HG03442 (cell line): Measurements from ENCODE around the gene ZNF302.
"Not testable (repeated sequence)": the region's sequence is repeated elsewhere in the genome, so short reads cannot be mapped to it uniquely, and the experiment has no call there.

Source experiments
- ATAC-seq: cut with Tn5 transposase; IDR thresholded peaks from one replicate; pipeline ENCODE4 v1.9.1; 2021; ENCODE audit warnings: mild to moderate bottlenecking, moderate library complexity; ENCODE audit not compliant: unreplicated experiment

The ZNF302 gene

DNA sequence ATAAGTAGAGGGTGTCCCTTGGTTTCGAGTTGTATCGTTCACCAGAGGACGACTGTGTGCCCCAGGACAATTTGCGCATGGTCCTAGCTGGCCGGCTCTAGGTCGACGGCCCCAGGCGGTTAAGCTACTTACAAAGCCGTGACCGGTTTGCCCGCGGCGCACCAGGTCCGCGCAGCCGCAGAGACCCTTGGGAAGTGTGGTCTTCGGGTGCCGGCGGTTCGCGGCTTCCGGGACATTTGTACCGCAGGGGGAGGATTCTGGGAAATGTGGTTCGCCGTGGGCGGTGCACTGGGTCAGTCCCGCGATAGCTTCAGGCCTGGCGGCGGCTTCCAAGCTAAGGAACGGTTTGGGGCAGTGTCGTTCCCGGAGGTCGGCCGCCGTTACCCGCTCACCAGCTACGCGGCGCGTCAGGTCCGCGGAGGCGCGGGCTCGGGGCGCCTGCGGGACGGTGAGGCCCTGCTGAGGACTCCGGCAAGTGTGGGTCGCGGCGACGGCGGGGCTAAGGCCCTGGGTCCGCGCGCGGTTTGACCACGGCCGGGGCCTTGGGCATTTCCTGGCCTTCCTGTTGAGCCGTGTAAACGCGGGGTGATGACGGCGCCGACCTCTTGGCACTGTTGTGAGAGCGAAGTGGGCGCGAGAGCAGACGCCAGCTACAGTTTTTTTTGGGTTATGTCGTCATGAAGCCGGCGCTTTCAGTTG, at the start of gene ZNF302:
Gene ZNF302, plus strand, starts transcription at position 293 of the 699 bp plus-strand sequence. CDS start 1,127 bp downstream, outside the sequence.
- ATAC-seq: peak; percentile 83

DNA sequence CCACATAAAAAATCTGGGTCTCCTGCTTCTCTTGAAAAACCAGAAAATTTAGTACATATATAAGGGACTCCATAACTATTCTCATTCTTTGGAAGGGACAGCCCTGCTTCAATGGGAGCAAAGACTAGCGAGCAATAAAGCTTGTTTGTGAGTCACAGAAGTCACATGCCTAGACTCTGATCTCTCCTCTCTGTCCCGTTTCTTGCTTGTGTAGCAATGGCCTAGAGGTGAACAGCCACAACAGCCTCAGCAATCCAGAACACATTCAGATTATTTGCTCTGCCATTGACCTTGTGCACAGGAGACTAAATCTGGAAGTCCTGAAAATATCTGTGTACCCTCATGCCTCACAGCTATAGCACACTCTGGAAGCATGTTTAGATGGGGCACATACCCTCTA, 43.7 kb upstream of the ZNF302 start:
- ATAC-seq: no peak

GRCh38 chr19:34639491-34640085, 37.9 kb upstream of the ZNF302 start:
- no peak for ATAC-seq

DNA sequence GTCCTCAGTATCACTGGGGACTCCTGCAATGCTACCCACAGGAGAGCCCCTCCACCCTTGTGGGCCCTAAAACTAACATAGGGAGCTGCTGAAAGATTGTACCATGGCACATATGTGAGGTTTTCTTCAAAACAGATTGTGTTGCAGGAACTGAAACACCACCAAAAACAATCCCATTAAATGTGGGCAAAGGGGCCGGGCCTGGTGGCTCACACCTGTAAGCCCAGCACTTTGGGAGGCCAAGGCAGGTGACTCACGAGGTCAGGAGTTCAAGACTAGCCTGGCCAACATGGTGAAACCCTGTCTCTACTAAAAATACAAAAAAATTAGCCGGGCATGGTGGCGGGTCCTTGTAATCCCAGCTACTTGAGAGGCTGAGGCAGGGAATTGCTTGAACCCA, 35.2 kb upstream of the ZNF302 start:
- no peak for ATAC-seq

- ATAC-seq: no peak
Measured at GRCh38 chr19:34644991-34645461, 32.5 kb upstream of the ZNF302 start.

GRCh38 chr19:34645551-34645950, 31.9 kb upstream of the ZNF302 start:
- ATAC-seq: no peak

GRCh38 chr19:34649886-34650543, 27.5 kb upstream of the ZNF302 start:
- ATAC-seq: no peak

GRCh38 chr19:34651747-34652146, 25.7 kb upstream of the ZNF302 start:
- no peak for ATAC-seq

- no peak for ATAC-seq
Measured at GRCh38 chr19:34654796-34655195, 22.7 kb upstream of the ZNF302 start.

- ATAC-seq: no peak
Measured at GRCh38 chr19:34655651-34656050, 21.8 kb upstream of the ZNF302 start.

GRCh38 chr19:34661357-34661756, 16.1 kb upstream of the ZNF302 start:
- ATAC-seq: no peak

GRCh38 chr19:34662919-34663318, 14.6 kb upstream of the ZNF302 start:
- no peak for ATAC-seq

DNA sequence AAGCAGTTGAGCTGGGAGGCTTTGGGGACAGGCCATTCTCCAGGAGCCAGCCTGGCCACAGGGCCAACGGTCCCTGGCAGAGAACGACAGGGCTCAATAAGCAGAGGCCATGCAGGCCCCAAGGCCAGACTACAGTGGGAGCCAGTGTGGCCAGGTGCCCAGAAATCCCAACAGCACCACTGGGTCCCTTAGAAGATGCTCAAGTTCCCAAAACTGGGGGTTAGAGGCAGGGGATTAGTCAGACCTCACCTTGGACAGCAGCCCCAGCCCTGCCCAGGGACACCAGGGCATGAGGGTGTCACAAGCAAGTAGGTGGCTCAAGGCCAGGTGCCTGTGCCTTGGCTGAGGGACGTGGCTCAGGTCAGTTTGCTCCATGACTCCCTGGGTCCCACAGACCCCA, 13.3 kb upstream of the ZNF302 start:
- no peak for ATAC-seq

GRCh38 chr19:34664870-34665269, 12.6 kb upstream of the ZNF302 start:
- ATAC-seq: no peak

GRCh38 chr19:34665275-34665674, 12.2 kb upstream of the ZNF302 start:
- ATAC-seq: not testable (repeated sequence)

GRCh38 chr19:34666200-34666957, 11.1 kb upstream of the ZNF302 start:
- ATAC-seq: no peak

GRCh38 chr19:34666958-34667265, 10.6 kb upstream of the ZNF302 start:
- ATAC-seq: no peak

- ATAC-seq: no peak
Measured at GRCh38 chr19:34667349-34668076, 10.0 kb upstream of the ZNF302 start.

GRCh38 chr19:34668077-34668689, 9.3 kb upstream of the ZNF302 start:
- ATAC-seq: not testable (repeated sequence)

DNA sequence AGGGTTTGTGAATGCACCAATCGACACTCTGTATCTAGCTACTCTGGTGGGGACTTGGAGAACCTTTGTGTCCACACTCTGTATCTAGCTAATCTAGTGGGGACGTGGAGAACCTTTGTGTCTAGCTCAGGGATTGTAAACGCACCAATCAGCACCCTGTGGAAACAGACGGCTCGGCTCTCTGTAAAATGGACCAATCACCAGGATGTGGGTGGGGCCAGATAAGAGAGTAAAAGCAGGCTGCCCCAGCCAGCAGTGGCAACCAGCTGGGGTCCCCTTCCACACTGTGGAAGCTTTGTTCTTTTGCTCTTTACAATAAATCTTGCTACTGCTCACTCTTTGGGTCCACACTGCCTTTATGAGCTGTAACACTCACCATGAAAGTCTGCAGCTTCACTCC, 8.8 kb upstream of the ZNF302 start:
- ATAC-seq: not testable (repeated sequence)
